GM19397 (cell line): ENCODE measurements around the gene ATOSA.

Experiments used
- ATAC-seq: cut with Tn5 transposase; IDR thresholded peaks from one replicate; pipeline ENCODE4 v1.9.1; 2021; ENCODE audit warnings: mild to moderate bottlenecking, moderate library complexity; ENCODE audit not compliant: unreplicated experiment

ATOSA gene

GRCh38 chr15:52653431-52653964, 25.7 kb downstream of the ATOSA start:
- ATAC-seq, result no peak

- no peak for ATAC-seq
Observed at GRCh38 chr15:52652984-52653383, 26.2 kb downstream of the ATOSA start.

- ATAC-seq, result no peak
Observed at GRCh38 chr15:52652286-52652685, 26.9 kb downstream of the ATOSA start.

GRCh38 chr15:52651868-52652267, 27.3 kb downstream of the ATOSA start:
- ATAC-seq, result peak; percentile 93

- ATAC-seq, result no peak
Observed at GRCh38 chr15:52651114-52651513, 28.1 kb downstream of the ATOSA start.

GRCh38 chr15:52649686-52650085, 29.5 kb downstream of the ATOSA start:
- no peak for ATAC-seq

- no peak for ATAC-seq
Observed at GRCh38 chr15:52645916-52646315, 33.3 kb downstream of the ATOSA start.

GRCh38 chr15:52642386-52643361, 36.5 kb downstream of the ATOSA start:
- no peak for ATAC-seq

- ATAC-seq, result no peak
Observed at GRCh38 chr15:52636459-52636858, 42.7 kb downstream of the ATOSA start.

- no peak for ATAC-seq
Observed at GRCh38 chr15:52635908-52636307, 43.3 kb downstream of the ATOSA start.
